ENCODE data around the gene COPS9. TPM values are rescaled to one million over a fixed set of nuclear protein-coding genes. Genes with fewer than 3 reads are reported as not detected.

COPS9 gene
- total RNA-seq, 2 donors from 2014 or later, result 232 to 243 TPM

GRCh38 chr2:240127911-240128607, 8.0 kb downstream of the COPS9 start:
- H3K4me1 ChIP-seq, result no peaks in the 10 kb centered on the region
- peaks cover 48% of the 10 kb centered on the region for H3K36me3 ChIP-seq
- DNase-seq (ENCODE audit: low spot score), result no peak
- no peaks in the 10 kb centered on the region for H3K9me3 ChIP-seq
- no peaks in the 10 kb centered on the region for H3K27me3 ChIP-seq
- H3K4me3 ChIP-seq, result no peak overlapping the region
- TF ChIP-seq CTCF (IDR thresholded peaks at IDR 0.05), result no peak
- H3K27ac ChIP-seq, result no peak overlapping the region

GRCh38 chr2:240127191-240127750, 8.8 kb downstream of the COPS9 start:
- Histone ChIP-seq H3K4me1 (no peaks in the 10 kb centered on the region), H3K27me3 (no peaks in the 10 kb centered on the region), H3K4me3 (no peak overlapping the region), H3K36me3 (peaks cover 40% of the 10 kb centered on the region), H3K27ac (no peak overlapping the region), H3K9me3 (no peaks in the 10 kb centered on the region)
- DNase-seq (ENCODE audit: low spot score), result no peak
- no peak for TF ChIP-seq CTCF (IDR thresholded peaks at IDR 0.05)

DNA sequence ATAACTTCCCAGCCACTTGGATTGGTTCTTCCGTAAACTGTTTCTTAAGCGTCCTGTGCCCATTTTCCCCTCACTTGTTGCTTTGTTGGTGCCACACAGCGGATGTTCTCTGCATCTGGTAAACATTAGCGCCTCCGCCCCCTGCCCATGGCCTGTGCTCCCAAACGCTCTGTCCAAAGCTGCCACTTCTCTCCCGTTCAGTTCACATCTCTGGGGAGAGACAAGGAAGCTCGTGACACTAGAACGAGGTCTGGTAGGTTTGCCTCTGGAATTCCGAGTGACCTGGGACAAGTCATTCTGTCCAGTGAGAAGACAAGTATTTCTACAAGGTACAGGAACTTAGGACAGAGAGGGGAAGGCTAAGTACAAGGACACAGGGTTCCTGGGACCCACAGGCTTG, 9.4 kb downstream of the COPS9 start:
- Histone ChIP-seq H3K9me3 (no peaks in the 10 kb centered on the region), H3K36me3 (peaks cover 35% of the 10 kb centered on the region), H3K27me3 (no peaks in the 10 kb centered on the region), H3K27ac (no peak overlapping the region), H3K4me1 (no peaks in the 10 kb centered on the region), H3K4me3 (no peak overlapping the region)
- no peak for DNase-seq (ENCODE audit: low spot score)
- no peak for TF ChIP-seq CTCF (IDR thresholded peaks at IDR 0.05)

- Histone ChIP-seq H3K36me3 (peaks cover 27% of the 10 kb centered on the region), H3K4me3 (no peak overlapping the region), H3K4me1 (no peaks in the 10 kb centered on the region), H3K9me3 (no peaks in the 10 kb centered on the region), H3K27me3 (no peaks in the 10 kb centered on the region), H3K27ac (no peak overlapping the region)
- no peak for DNase-seq (ENCODE audit: low spot score)
- no peak for TF ChIP-seq CTCF (IDR thresholded peaks at IDR 0.05)
These were observed 10.4 kb downstream of the COPS9 start for GRCh38 chr2:240125742-240126141.

- TF ChIP-seq CTCF (IDR thresholded peaks at IDR 0.05), result no peak
- H3K4me1 ChIP-seq, result no peaks in the 10 kb centered on the region
- H3K4me3 ChIP-seq, result no peak overlapping the region
- no peak for DNase-seq (ENCODE audit: low spot score)
- no peaks in the 10 kb centered on the region for H3K9me3 ChIP-seq
- H3K36me3 ChIP-seq, result peaks cover 16% of the 10 kb centered on the region
- no peak overlapping the region for H3K27ac ChIP-seq
- no peaks in the 10 kb centered on the region for H3K27me3 ChIP-seq
These were observed 11.5 kb downstream of the COPS9 start for GRCh38 chr2:240124651-240125030.

Data from right atrium auricular region (tissue), 2 donors.